ENCODE results near the gene SSTR5. TPM values are rescaled to one million over a fixed set of nuclear protein-coding genes. Genes with fewer than 3 reads are reported as not detected.

Gene SSTR5
- total RNA-seq, 3 donors from 2014 or later (not counting 1 experiment from before 2014, with no cell fraction given) = not detected

DNA sequence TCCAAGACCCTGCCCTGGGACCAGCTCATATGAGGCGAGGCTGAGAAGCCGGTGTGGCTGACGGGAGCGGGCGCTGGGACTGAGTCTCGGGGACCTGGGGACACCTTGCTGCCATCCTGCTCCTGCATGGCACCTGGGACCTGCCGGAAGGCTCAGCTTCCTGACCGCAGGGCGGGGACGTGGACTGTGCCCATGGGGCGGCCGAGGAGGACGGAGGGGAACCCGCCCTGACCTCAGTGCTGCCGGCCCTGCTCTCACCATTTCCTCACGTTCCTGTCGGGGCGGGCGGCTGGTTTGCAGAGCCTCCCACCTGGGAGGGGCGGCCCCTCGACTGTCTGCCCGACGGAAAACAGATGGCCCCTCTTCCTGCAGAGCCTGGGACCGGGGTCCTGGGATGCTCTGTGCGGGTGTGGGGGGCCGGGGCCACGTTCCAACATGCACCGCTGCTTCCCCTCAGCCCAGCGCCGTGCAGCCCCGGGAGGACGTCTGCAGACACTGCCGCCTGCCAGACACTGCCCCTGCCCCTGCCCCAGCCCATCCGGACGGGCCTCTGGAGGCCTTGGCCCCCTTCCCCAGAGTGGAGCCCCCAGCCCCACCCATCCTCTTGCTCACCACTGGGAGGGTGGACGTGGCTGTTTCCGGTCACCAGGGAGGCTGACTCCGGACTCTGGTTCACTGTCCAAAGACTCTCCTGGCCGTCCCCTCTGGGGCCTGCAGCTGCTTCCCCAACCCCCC is 43.9 kb upstream of the SSTR5 start:
- DNase-seq (no peak), ATAC-seq (no peak)
- H3K27me3 ChIP-seq (ENCODE audit: control insufficient read depth, insufficient read depth, low read length) = no peaks in the 10 kb centered on the region
- TF ChIP-seq, protein P1, sequence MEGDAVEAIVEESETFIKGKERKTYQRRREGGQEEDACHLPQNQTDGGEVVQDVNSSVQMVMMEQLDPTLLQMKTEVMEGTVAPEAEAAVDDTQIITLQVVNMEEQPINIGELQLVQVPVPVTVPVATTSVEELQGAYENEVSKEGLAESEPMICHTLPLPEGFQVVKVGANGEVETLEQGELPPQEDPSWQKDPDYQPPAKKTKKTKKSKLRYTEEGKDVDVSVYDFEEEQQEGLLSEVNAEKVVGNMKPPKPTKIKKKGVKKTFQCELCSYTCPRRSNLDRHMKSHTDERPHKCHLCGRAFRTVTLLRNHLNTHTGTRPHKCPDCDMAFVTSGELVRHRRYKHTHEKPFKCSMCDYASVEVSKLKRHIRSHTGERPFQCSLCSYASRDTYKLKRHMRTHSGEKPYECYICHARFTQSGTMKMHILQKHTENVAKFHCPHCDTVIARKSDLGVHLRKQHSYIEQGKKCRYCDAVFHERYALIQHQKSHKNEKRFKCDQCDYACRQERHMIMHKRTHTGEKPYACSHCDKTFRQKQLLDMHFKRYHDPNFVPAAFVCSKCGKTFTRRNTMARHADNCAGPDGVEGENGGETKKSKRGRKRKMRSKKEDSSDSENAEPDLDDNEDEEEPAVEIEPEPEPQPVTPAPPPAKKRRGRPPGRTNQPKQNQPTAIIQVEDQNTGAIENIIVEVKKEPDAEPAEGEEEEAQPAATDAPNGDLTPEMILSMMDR (IDR thresholded peaks at IDR 0.05) = no peak
- no peaks in the 10 kb centered on the region for H3K36me3 ChIP-seq (ENCODE audit: control insufficient read depth, insufficient read depth, low read length)
- Mint-ChIP-seq H3K4me1 (no peaks in the 10 kb centered on the region), H3K4me3 (no peak overlapping the region), H3K27me3 (ENCODE audit: low read depth in 2 of 2) (peaks cover 0 to 3% of the 10 kb centered on the region in 2 donors), H3K36me3 (no peaks in the 10 kb centered on the region), H3K27ac (no peak overlapping the region), H3K9me3 (no peaks in the 10 kb centered on the region)
- no peak overlapping the region for H3K4me3 ChIP-seq (ENCODE audit: low read length)
- 27% methylated on average over 39 of the region's 39 CpGs for WGBS (ENCODE audit: insufficient coverage)
- H3K27ac ChIP-seq (ENCODE audit: low read length) = no peak overlapping the region
- H3K4me1 ChIP-seq (ENCODE audit: control insufficient read depth, insufficient read depth, low read length) = no peaks in the 10 kb centered on the region
- intact Hi-C loops (cut with micrococcal nuclease) = no loop called here
- H3K9me3 ChIP-seq (ENCODE audit: control insufficient read depth, insufficient read depth, low read length) = no peaks in the 10 kb centered on the region

DNA sequence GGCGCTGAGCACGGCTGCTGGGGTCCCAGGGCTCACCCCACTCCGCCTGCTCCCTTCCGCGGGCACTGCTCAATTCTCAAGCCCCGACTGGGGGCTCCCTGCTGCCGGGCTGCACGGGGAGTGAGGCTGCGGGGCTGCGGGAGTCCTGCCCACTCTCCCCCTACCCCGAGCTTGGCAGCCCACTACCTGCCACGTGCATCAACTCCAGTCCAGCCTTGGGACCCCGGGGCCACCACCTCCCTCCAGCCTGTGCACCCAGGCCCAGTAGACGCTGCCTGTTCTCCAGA is 43.3 kb upstream of the SSTR5 start:
- Mint-ChIP-seq H3K27ac (no peak overlapping the region), H3K9me3 (no peaks in the 10 kb centered on the region), H3K4me1 (no peaks in the 10 kb centered on the region), H3K36me3 (no peaks in the 10 kb centered on the region), H3K4me3 (no peak overlapping the region), H3K27me3 (ENCODE audit: low read depth in 2 of 2) (peaks cover 0 to 3% of the 10 kb centered on the region in 2 donors)
- Histone ChIP-seq H3K4me1 (ENCODE audit: control insufficient read depth, insufficient read depth, low read length) (no peaks in the 10 kb centered on the region), H3K9me3 (ENCODE audit: control insufficient read depth, insufficient read depth, low read length) (no peaks in the 10 kb centered on the region), H3K27ac (ENCODE audit: low read length) (no peak overlapping the region), H3K27me3 (ENCODE audit: control insufficient read depth, insufficient read depth, low read length) (no peaks in the 10 kb centered on the region), H3K36me3 (ENCODE audit: control insufficient read depth, insufficient read depth, low read length) (no peaks in the 10 kb centered on the region), H3K4me3 (ENCODE audit: low read length) (no peak overlapping the region)
- ATAC-seq (no peak), DNase-seq (no peak)
- intact Hi-C loops (cut with micrococcal nuclease) = no loop called here
- TF ChIP-seq, protein P1 (IDR thresholded peaks at IDR 0.05) = no peak
- 74% methylated on average over 14 of the region's 14 CpGs for WGBS (ENCODE audit: insufficient coverage)

DNA sequence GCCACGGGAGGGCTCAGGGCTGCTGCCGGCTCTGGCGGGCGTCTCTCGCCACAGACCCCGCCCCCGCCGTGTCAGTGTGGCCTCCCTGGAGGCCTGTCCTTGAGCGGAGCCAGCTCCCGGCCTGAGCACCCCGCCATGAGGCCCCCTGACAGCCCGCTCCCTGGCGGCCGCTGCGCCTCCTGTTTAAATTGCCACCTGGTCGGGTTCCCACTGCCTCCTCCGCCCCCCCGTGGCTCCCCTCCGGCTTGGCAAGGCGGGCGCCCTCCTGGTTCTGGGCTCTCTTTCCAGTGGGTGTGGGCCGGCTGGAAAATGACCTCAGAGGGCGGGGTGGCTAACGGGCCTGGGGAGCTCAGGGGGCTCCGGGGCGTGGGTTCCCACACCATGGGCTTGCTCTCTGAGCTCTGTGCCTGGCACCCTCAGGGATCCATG is 42.1 kb upstream of the SSTR5 start:
- WGBS (ENCODE audit: insufficient coverage) = 68% methylated on average over 26 of the region's 26 CpGs
- no peaks in the 10 kb centered on the region for H3K9me3 Mint-ChIP-seq

More for the DNA sequence above, 42.1 kb upstream of the SSTR5 start:
- Mint-ChIP-seq H3K36me3 (no peaks in the 10 kb centered on the region), H3K4me3 (no peak overlapping the region), H3K27me3 (ENCODE audit: low read depth in 2 of 2) (peaks cover 0 to 3% of the 10 kb centered on the region in 2 donors), H3K4me1 (no peaks in the 10 kb centered on the region), H3K27ac (no peak overlapping the region)
- Histone ChIP-seq H3K27ac (ENCODE audit: low read length) (no peak overlapping the region), H3K36me3 (ENCODE audit: control insufficient read depth, insufficient read depth, low read length) (no peaks in the 10 kb centered on the region), H3K27me3 (ENCODE audit: control insufficient read depth, insufficient read depth, low read length) (no peaks in the 10 kb centered on the region), H3K4me3 (ENCODE audit: low read length) (no peak overlapping the region), H3K9me3 (ENCODE audit: control insufficient read depth, insufficient read depth, low read length) (no peaks in the 10 kb centered on the region), H3K4me1 (ENCODE audit: control insufficient read depth, insufficient read depth, low read length) (no peaks in the 10 kb centered on the region)
- TF ChIP-seq, protein P1 (IDR thresholded peaks at IDR 0.05) = no peak
- no peak for DNase-seq
- intact Hi-C loops (cut with micrococcal nuclease) = no loop called here
- no peak for ATAC-seq

Measured in natural killer cell (primary cell).